Fibroblast of pulmonary artery (primary cell): Measurements from ENCODE around the gene TSPAN15.
A peak's percentile ranks its signal among the peaks of the same experiment; 100 is the strongest.

Experiments
- DNase-seq: peaks from one replicate; pipeline ENCODE4 v3.0.0-alpha.2; 2010; ENCODE audit warnings: low read depth
- H3K4me3 ChIP-seq: replicated peaks from 2 replicates; pipeline ENCODE4 v1.5.1; 2011; ENCODE audit warnings: low read depth, mild to moderate bottlenecking, control low read depth, low read length, moderate library complexity
- CTCF ChIP-seq: IDR thresholded peaks from 2 replicates; pipeline ENCODE4 v1.5.1; 2011; ENCODE audit warnings: mild to moderate bottlenecking, control low read depth, low read length, inconsistent platforms; ENCODE audit errors: missing control alignments

Gene TSPAN15

GRCh38 chr10:69435966-69436520 lies 15.2 kb upstream of the TSPAN15 start:
- TF ChIP-seq CTCF = no peak
- DNase-seq = no peak
- H3K4me3 ChIP-seq = no peak overlapping the region

- DNase-seq = no peak
- no peak overlapping the region for H3K4me3 ChIP-seq
- no peak for TF ChIP-seq CTCF
Observed at GRCh38 chr10:69437321-69438259, 13.7 kb upstream of the TSPAN15 start.

GRCh38 chr10:69438536-69439349 lies 12.5 kb upstream of the TSPAN15 start:
- TF ChIP-seq CTCF = no peak
- no peak for DNase-seq
- no peak overlapping the region for H3K4me3 ChIP-seq

GRCh38 chr10:69439350-69439739 lies 11.9 kb upstream of the TSPAN15 start:
- TF ChIP-seq CTCF = no peak

GRCh38 chr10:69439813-69440506 lies 11.3 kb upstream of the TSPAN15 start:
- peak; percentile 77 for DNase-seq
- no peak for TF ChIP-seq CTCF
- H3K4me3 ChIP-seq = no peak overlapping the region

More at GRCh38 chr10:69439350-69439739, 11.9 kb upstream of the TSPAN15 start:
- no peak for DNase-seq
- H3K4me3 ChIP-seq = no peak overlapping the region

GRCh38 chr10:69443354-69443753 lies 7.9 kb upstream of the TSPAN15 start:
- no peak for TF ChIP-seq CTCF
- no peak for DNase-seq
- H3K4me3 ChIP-seq = no peak overlapping the region
